Osteoblast (primary cell): ENCODE results near the gene ARMH3. TPM values are rescaled to one million over a fixed set of nuclear protein-coding genes. Genes with fewer than 3 reads are reported as not detected.

Experiments used
- DNase-seq: peaks from one replicate; pipeline ENCODE4 v3.0.0; 2011; ENCODE audit warnings: low spot score, mixed read lengths; ENCODE audit not compliant: insufficient read length; ENCODE audit errors: missing footprints
- H2AFZ ChIP-seq: 2 replicates; pipeline ENCODE4 v1.6.0; 2011; ENCODE audit warnings: mild to moderate bottlenecking, low read length
- H3K27ac ChIP-seq: 2 replicates; pipeline ENCODE4 v1.5.1; 2011; ENCODE audit warnings: mild to moderate bottlenecking, low read depth, low read length, moderate library complexity
- H3K27me3 ChIP-seq: 2 replicates; pipeline ENCODE4 v1.6.0; 2012; ENCODE audit warnings: mild to moderate bottlenecking, control low read depth, inconsistent platforms, low read length, moderate library complexity; ENCODE audit not compliant: insufficient read depth
- H3K36me3 ChIP-seq: 2 replicates; pipeline ENCODE4 v1.5.1; 2011; ENCODE audit warnings: mild to moderate bottlenecking, low read length, control low read depth, moderate library complexity; ENCODE audit not compliant: insufficient read depth
- H3K4me1 ChIP-seq: 2 replicates; pipeline ENCODE4 v1.5.1; 2011; ENCODE audit warnings: mild to moderate bottlenecking, low read length, control low read depth, moderate library complexity; ENCODE audit not compliant: insufficient read depth
- H3K4me2 ChIP-seq: 2 replicates; pipeline ENCODE4 v1.6.0; 2011; ENCODE audit warnings: mild to moderate bottlenecking, low read length; ENCODE audit not compliant: insufficient read depth
- H3K4me3 ChIP-seq: fragments of 200-600 bp; sonication (generic); 3 replicates; pipeline ENCODE4 v1.5.1; 2012; ENCODE audit warnings: mild to moderate bottlenecking, low read length, inconsistent platforms; ENCODE audit not compliant: insufficient read depth
- H3K79me2 ChIP-seq: 2 replicates; pipeline ENCODE4 v1.6.0; 2012; ENCODE audit warnings: mild to moderate bottlenecking, low read length, control low read depth, inconsistent platforms; ENCODE audit not compliant: insufficient read depth
- H3K9me3 ChIP-seq: 2 replicates; pipeline ENCODE4 v1.5.1; 2011; ENCODE audit warnings: low read depth, low read length, control low read depth
- H4K20me1 ChIP-seq: 2 replicates; pipeline ENCODE4 v1.6.0; 2012; ENCODE audit warnings: mild to moderate bottlenecking, low read length, control low read depth; ENCODE audit not compliant: insufficient read depth
- CTCF ChIP-seq: IDR thresholded peaks from 2 replicates; pipeline ENCODE4 v1.5.1; 2011; ENCODE audit warnings: mild to moderate bottlenecking, low read depth, low read length, moderate library complexity; ENCODE audit errors: extremely low read depth
- total RNA-seq: library from RNA; depleted of rRNA; stranded (reverse); fragments of >200 nt; gene quantifications from 2 replicates; pipeline ENCODE4 v1.2.3, GENCODE V29; 2012

The ARMH3 gene
- total RNA-seq, 1 donor: 9.4 TPM

DNA sequence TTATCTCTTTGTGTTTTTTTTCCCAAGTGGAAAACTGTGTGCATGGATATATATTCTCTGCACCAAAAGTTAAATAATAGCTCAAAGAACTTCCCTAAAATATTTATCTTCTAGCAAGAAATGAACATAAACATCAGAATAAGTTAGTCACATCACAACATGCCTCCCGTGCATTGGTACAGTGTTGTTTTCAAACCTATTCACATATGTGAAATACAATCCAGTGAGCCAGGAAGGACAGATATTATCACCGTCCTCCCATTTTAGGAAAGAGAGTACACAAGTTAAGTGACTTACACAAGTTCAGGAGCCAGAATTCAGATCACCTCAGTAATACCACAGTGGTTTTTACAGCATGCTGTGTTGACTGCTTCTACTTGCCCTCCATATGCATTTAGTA, 22.2 kb downstream of the ARMH3 start:
- Histone ChIP-seq H3K9me3 (no peaks in the 10 kb centered on the region), H3K27ac (no peak overlapping the region), H3K79me2 (no peaks in the 10 kb centered on the region), H2AFZ (no peak overlapping the region), H4K20me1 (no peaks in the 10 kb centered on the region), H3K4me1 (no peaks in the 10 kb centered on the region), H3K27me3 (no peaks in the 10 kb centered on the region), H3K4me2 (no peak overlapping the region), H3K36me3 (peaks cover 21% of the 10 kb centered on the region), H3K4me3 (no peak overlapping the region)
- no peak for DNase-seq
- no peak for TF ChIP-seq CTCF

GRCh38 chr10:102027261-102027660, 28.7 kb downstream of the ARMH3 start:
- Histone ChIP-seq H3K79me2 (no peaks in the 10 kb centered on the region), H3K4me2 (no peak overlapping the region), H3K4me1 (no peaks in the 10 kb centered on the region), H3K36me3 (peaks cover 45% of the 10 kb centered on the region), H4K20me1 (no peaks in the 10 kb centered on the region), H3K27ac (no peak overlapping the region), H2AFZ (no peak overlapping the region), H3K27me3 (no peaks in the 10 kb centered on the region), H3K4me3 (no peak overlapping the region), H3K9me3 (no peaks in the 10 kb centered on the region)
- TF ChIP-seq CTCF: no peak
- DNase-seq: no peak

DNA sequence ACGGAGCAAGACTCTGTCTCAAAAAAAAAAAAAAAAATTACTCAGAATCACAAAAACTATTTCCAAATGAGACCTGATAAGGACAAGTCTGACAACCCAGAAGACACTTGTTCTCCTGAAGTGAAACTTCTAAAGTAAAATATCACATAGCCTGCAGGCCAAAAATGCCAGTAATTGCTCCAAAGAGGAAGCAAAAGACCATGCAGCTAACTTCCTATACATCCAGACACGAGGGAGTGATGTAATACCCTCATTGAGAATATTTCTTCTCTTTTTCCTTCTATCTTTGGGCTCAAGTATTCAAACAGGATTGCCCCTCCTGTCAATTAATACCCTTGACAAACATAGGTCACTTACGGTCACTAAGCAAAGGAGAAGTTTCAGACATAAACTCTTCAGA, 31.2 kb downstream of the ARMH3 start:
- no peak overlapping the region for H3K4me3 ChIP-seq
- no peaks in the 10 kb centered on the region for H3K79me2 ChIP-seq
- peaks cover 45% of the 10 kb centered on the region for H3K36me3 ChIP-seq
- no peak overlapping the region for H3K27ac ChIP-seq
- H2AFZ ChIP-seq: no peak overlapping the region
- no peaks in the 10 kb centered on the region for H3K9me3 ChIP-seq
- H4K20me1 ChIP-seq: no peaks in the 10 kb centered on the region
- no peak overlapping the region for H3K4me2 ChIP-seq
- H3K27me3 ChIP-seq: no peaks in the 10 kb centered on the region
- DNase-seq: no peak
- H3K4me1 ChIP-seq: no peaks in the 10 kb centered on the region
- TF ChIP-seq CTCF: no peak

GRCh38 chr10:102020938-102021337, 35.0 kb downstream of the ARMH3 start:
- Histone ChIP-seq H3K36me3 (peaks cover 22% of the 10 kb centered on the region), H3K27ac (no peak overlapping the region), H3K4me1 (no peaks in the 10 kb centered on the region), H3K27me3 (no peaks in the 10 kb centered on the region), H4K20me1 (peaks cover 3% of the 10 kb centered on the region), H2AFZ (no peak overlapping the region), H3K9me3 (no peaks in the 10 kb centered on the region), H3K4me3 (no peak overlapping the region), H3K79me2 (no peaks in the 10 kb centered on the region), H3K4me2 (no peak overlapping the region)
- DNase-seq: no peak
- TF ChIP-seq CTCF: no peak
